WTC11 (cell line): ENCODE results near the gene FAM53B. TPM values are rescaled to one million over a fixed set of nuclear protein-coding genes. Genes with fewer than 3 reads are reported as not detected.

ENCODE experiments used
- ATAC-seq: fragments of 200-7000 bp; cut with Tn5 transposase; 2 replicates; pipeline ENCODE4 v1.10.0; 2021; ENCODE audit warnings: mild to moderate bottlenecking, moderate library complexity
- CTCF ChIA-PET: fragments of 300-600 bp; sonication (Branson Sonifier 250); formaldehyde crosslinking; loops from one replicate; lab custom pipeline; 2021; ENCODE audit warnings: antibody characterized with exemption; lab: Charles Lee
- POLR2A ChIA-PET: fragments of 350-600 bp; sonication (Branson Sonifier 250); formaldehyde crosslinking; loops from one replicate; lab custom pipeline; 2021; ENCODE audit warnings: antibody characterized with exemption; lab: Charles Lee
- DNase-seq: peaks from one replicate; pipeline ENCODE4 v3.0.0; 2021; ENCODE audit warnings: low spot score
- H3K27ac Mint-ChIP-seq: 2 replicates; pipeline ENCODE4 v1.8.0; 2021; ENCODE audit warnings: mixed read lengths
- H3K27me3 Mint-ChIP-seq: 2 replicates; pipeline ENCODE4 v1.8.0; 2021; ENCODE audit warnings: low read depth, mild to moderate bottlenecking, moderate library complexity, mixed read lengths
- H3K36me3 Mint-ChIP-seq: 2 replicates; pipeline ENCODE4 v1.8.0; 2021; ENCODE audit warnings: mixed read lengths
- H3K4me1 Mint-ChIP-seq: 2 replicates; pipeline ENCODE4 v1.8.0; 2022; ENCODE audit warnings: mixed read lengths
- H3K4me3 Mint-ChIP-seq: 2 replicates; pipeline ENCODE4 v1.8.0; 2021; ENCODE audit warnings: mild to moderate bottlenecking, moderate library complexity, mixed read lengths
- H3K9me3 Mint-ChIP-seq: 2 replicates; pipeline ENCODE4 v1.8.0; 2021; ENCODE audit warnings: mixed read lengths
- CDX4 ChIP-seq: fragments of 250-450 bp; sonication (Bioruptor Pico); IDR thresholded peaks from 2 replicates; pipeline ENCODE4 v1.9.0; 2021; ENCODE audit warnings: moderate library complexity, mild to moderate bottlenecking, inconsistent platforms, borderline replicate concordance
- ETV6 ChIP-seq: sonication (generic); formaldehyde crosslinking; IDR thresholded peaks from 2 replicates; pipeline ENCODE4 v1.8.1; 2022; ENCODE audit warnings: mild to moderate bottlenecking, missing genetic modification reagents
- FOXP1 ChIP-seq: sonication (generic); formaldehyde crosslinking; IDR thresholded peaks from 2 replicates; pipeline ENCODE4 v1.8.0; 2022; ENCODE audit warnings: missing genetic modification reagents, mild to moderate bottlenecking, moderate library complexity, borderline replicate concordance
- GABPB1 ChIP-seq: sonication (generic); formaldehyde crosslinking; IDR thresholded peaks from 2 replicates; pipeline ENCODE4 v1.8.1; 2023; ENCODE audit warnings: mild to moderate bottlenecking, missing genetic modification reagents
- IRF2 ChIP-seq: sonication (generic); formaldehyde crosslinking; IDR thresholded peaks from 2 replicates; pipeline ENCODE4 v1.8.0; 2022; ENCODE audit warnings: low read depth, missing genetic modification reagents, borderline replicate concordance
- SMAD4 ChIP-seq: sonication (generic); formaldehyde crosslinking; IDR thresholded peaks from 2 replicates; pipeline ENCODE4 v1.8.0; 2022; ENCODE audit warnings: mild to moderate bottlenecking, missing genetic modification reagents
- TP53 ChIP-seq: sonication (generic); formaldehyde crosslinking; IDR thresholded peaks from 2 replicates; pipeline ENCODE4 v1.8.1; 2023; ENCODE audit warnings: mild to moderate bottlenecking, missing genetic modification reagents
- ZNF138 ChIP-seq: sonication (generic); formaldehyde crosslinking; conservative IDR thresholded peaks from 2 replicates; pipeline ENCODE4 v1.8.1; 2022; ENCODE audit warnings: mild to moderate bottlenecking, moderate library complexity, missing genetic modification reagents
- total RNA-seq: library from RNA; stranded (reverse); gene quantifications from 3 replicates; pipeline ENCODE4 v1.2.3, GENCODE V29; 2021
- TF ChIP-seq, protein P1 (sequence below): sonication (generic); formaldehyde crosslinking; IDR thresholded peaks from 2 replicates; pipeline ENCODE4 v1.8.1; 2023; ENCODE audit warnings: mild to moderate bottlenecking, missing genetic modification reagents, moderate library complexity

FAM53B gene
- total RNA-seq, 1 experiment from 2014 or later, result 21.3 TPM

DNA sequence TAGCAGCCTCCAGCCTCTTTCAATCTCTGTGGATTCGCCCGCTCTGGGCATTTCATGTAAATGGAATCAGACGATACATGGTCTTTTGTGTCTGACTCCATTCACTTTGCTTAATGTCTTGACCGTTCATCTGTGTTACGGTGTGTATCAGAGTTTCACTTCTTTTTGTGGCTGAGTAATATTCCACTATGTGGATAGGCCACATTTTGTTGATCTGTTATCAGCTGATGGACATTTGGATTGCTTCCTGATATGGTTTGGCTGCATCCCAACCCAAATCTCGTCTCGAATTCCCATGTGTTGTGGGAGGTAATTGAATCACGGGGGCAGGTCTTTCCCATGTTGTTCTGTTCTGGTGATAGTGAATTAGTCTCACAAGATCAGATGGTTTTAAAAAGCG lies 173.5 kb downstream of the FAM53B start (continued):
- TF ChIP-seq, protein P1, sequence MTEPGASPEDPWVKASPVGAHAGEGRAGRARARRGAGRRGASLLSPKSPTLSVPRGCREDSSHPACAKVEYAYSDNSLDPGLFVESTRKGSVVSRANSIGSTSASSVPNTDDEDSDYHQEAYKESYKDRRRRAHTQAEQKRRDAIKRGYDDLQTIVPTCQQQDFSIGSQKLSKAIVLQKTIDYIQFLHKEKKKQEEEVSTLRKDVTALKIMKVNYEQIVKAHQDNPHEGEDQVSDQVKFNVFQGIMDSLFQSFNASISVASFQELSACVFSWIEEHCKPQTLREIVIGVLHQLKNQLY (CRISPR knock-in tag), result no peak

GRCh38 chr10:124569623-124570470 lies 174.3 kb downstream of the FAM53B start:
- Mint-ChIP-seq H3K36me3 (peaks cover 6% of the 10 kb centered on the region; the same call in 1 of the 2 replicates), H3K4me1 (peaks cover 8% of the 10 kb centered on the region), H3K9me3 (peaks cover 8% of the 10 kb centered on the region), H3K27me3 (no peaks in the 10 kb centered on the region)
- no peak for DNase-seq
- no peak for TF ChIP-seq CDX4 (CRISPR knock-in tag)
- TF ChIP-seq TP53, result no peak
- TF ChIP-seq ETV6 (CRISPR knock-in tag), result no peak
- TF ChIP-seq IRF2 (CRISPR knock-in tag), result no peak
- TF ChIP-seq GABPB1, result no peak
- TF ChIP-seq ZNF138 (CRISPR knock-in tag), result no peak
- no peak for TF ChIP-seq SMAD4
- TF ChIP-seq FOXP1 (CRISPR knock-in tag), result no peak
- TF ChIP-seq, all 79 proteins: peak for 0
- H3K27ac Mint-ChIP-seq, result no peak overlapping the region
- H3K4me3 Mint-ChIP-seq, result no peak overlapping the region
- ChIA-PET POLR2A (interaction anchor here (0.6 kb wide), 1 partner anchor 212 kb away, joined by 3 read pairs; no protein-coding TSS in a partner anchor), CTCF (interaction anchor here (0.6 to 1.4 kb wide), 3 partner anchors 17 to 36 kb away, joined by 3 to 4 read pairs (median 4); no protein-coding TSS in a partner anchor)
- no peak for ATAC-seq

Other genes with a start within 250 kb of the FAM53B start
- gene EEF1AKMT2, start 47.5 kb upstream of the FAM53B start, total RNA-seq, result 21.6 to 26.4 TPM (median 25.7 TPM) in 3 replicates
- gene ABRAXAS2, start 57.4 kb upstream of the FAM53B start, total RNA-seq, result 14.0 to 14.8 TPM (median 14.6 TPM) in 3 replicates
- 13.9 to 15.9 TPM (median 15.3 TPM) in 3 replicates for gene ZRANB1, start 197.7 kb upstream of the FAM53B start, total RNA-seq